H9 (cell line): ENCODE results near the gene CACNB4. TPM values are rescaled to one million over a fixed set of nuclear protein-coding genes. Genes with fewer than 3 reads are reported as not detected.

Experiments used
- DNase-seq: peaks from one replicate; pipeline ENCODE4 v3.0.0-alpha.2; 2017
- H2AFZ ChIP-seq: one replicate; pipeline ENCODE4 v1.6.1; 2013; ENCODE audit warnings: mild to moderate bottlenecking, low read length, control low read depth, moderate library complexity
- H2AK5ac ChIP-seq: 2 replicates; pipeline ENCODE4 v1.6.1; 2013; ENCODE audit warnings: low read length, control low read depth, mixed read lengths; ENCODE audit not compliant: insufficient read length
- H2BK120ac ChIP-seq: one replicate; pipeline ENCODE4 v1.6.1; 2013; ENCODE audit warnings: low read depth, mild to moderate bottlenecking, low read length, control low read depth, inconsistent platforms; ENCODE audit not compliant: poor library complexity, severe bottlenecking
- H2BK12ac ChIP-seq: 2 replicates; pipeline ENCODE4 v1.6.1; 2013; ENCODE audit warnings: low read length, control low read depth, mixed read lengths, low read depth; ENCODE audit not compliant: insufficient read length
- H2BK15ac ChIP-seq: 2 replicates; pipeline ENCODE4 v1.6.1; 2013; ENCODE audit warnings: low read depth, low read length, control low read depth
- H2BK20ac ChIP-seq: one replicate; pipeline ENCODE4 v1.6.1; 2013; ENCODE audit warnings: low read depth, mild to moderate bottlenecking, low read length, control low read depth, inconsistent platforms; ENCODE audit not compliant: poor library complexity, severe bottlenecking
- H2BK5ac ChIP-seq: 2 replicates; pipeline ENCODE4 v1.6.1; 2013; ENCODE audit warnings: low read length, control low read depth, mixed read lengths; ENCODE audit not compliant: insufficient read length
- H3K14ac ChIP-seq: 2 replicates; pipeline ENCODE4 v1.6.1; 2013; ENCODE audit warnings: low read length, control low read depth; ENCODE audit not compliant: insufficient read depth
- H3K18ac ChIP-seq: 2 replicates; pipeline ENCODE4 v1.6.1; 2013; ENCODE audit warnings: low read depth, mild to moderate bottlenecking, mixed read lengths, low read length, control low read depth; ENCODE audit not compliant: insufficient read length
- H3K23ac ChIP-seq: 2 replicates; pipeline ENCODE4 v1.6.1; 2013; ENCODE audit warnings: low read length, control low read depth, mixed read lengths, low read depth; ENCODE audit not compliant: insufficient read length
- H3K23me2 ChIP-seq: 2 replicates; pipeline ENCODE4 v1.6.1; 2013; ENCODE audit warnings: low read depth, mild to moderate bottlenecking, mixed read lengths, low read length, control low read depth; ENCODE audit not compliant: insufficient read length, poor library complexity, severe bottlenecking
- H3K27ac ChIP-seq: 2 replicates; pipeline ENCODE4 v1.5.1; 2013; ENCODE audit warnings: low read length, control low read depth, mixed read lengths, low read depth; ENCODE audit not compliant: insufficient read length
- H3K27me3 ChIP-seq: 2 replicates; pipeline ENCODE4 v1.6.1; 2013; ENCODE audit warnings: low read length, control low read depth, inconsistent platforms; ENCODE audit not compliant: insufficient read depth
- H3K4ac ChIP-seq: 2 replicates; pipeline ENCODE4 v1.6.1; 2013; ENCODE audit warnings: low read depth, mild to moderate bottlenecking, control low read depth, inconsistent platforms, low read length, moderate library complexity
- H3K4me1 ChIP-seq: 2 replicates; pipeline ENCODE4 v1.6.1; 2013; ENCODE audit warnings: low read length, control low read depth, inconsistent platforms; ENCODE audit not compliant: insufficient read depth
- H3K4me2 ChIP-seq: 2 replicates; pipeline ENCODE4 v1.6.1; 2013; ENCODE audit warnings: low read length, control low read depth, mixed read lengths; ENCODE audit not compliant: insufficient read length, insufficient read depth
- H3K56ac ChIP-seq: 2 replicates; pipeline ENCODE4 v1.6.1; 2013; ENCODE audit warnings: low read depth, mild to moderate bottlenecking, mixed read lengths, low read length, control low read depth; ENCODE audit not compliant: insufficient read length
- H3K79me1 ChIP-seq: 2 replicates; pipeline ENCODE4 v1.6.1; 2013; ENCODE audit warnings: low read depth, mild to moderate bottlenecking, moderate library complexity, low read length, control low read depth, inconsistent platforms; ENCODE audit not compliant: insufficient read depth, poor library complexity, severe bottlenecking
- H3K79me2 ChIP-seq: 2 replicates; pipeline ENCODE4 v1.6.1; 2013; ENCODE audit warnings: low read length, control low read depth, inconsistent platforms; ENCODE audit not compliant: insufficient read depth
- H3K9ac ChIP-seq: 2 replicates; pipeline ENCODE4 v1.6.1; 2013; ENCODE audit warnings: low read length, control low read depth, mixed read lengths; ENCODE audit not compliant: insufficient read length; ENCODE audit errors: extremely low read depth
- H3K9me3 ChIP-seq: one replicate; pipeline ENCODE4 v1.6.1; 2013; ENCODE audit warnings: low read depth, low read length, inconsistent platforms; ENCODE audit not compliant: control insufficient read depth
- H3T11ph ChIP-seq: one replicate; pipeline ENCODE4 v1.6.1; 2013; ENCODE audit warnings: mild to moderate bottlenecking, low read length, control low read depth, inconsistent platforms
- H4K20me1 ChIP-seq: one replicate; pipeline ENCODE4 v1.6.1; 2013; ENCODE audit not compliant: control insufficient read depth, insufficient read length, insufficient read depth
- H4K5ac ChIP-seq: 2 replicates; pipeline ENCODE4 v1.6.1; 2013; ENCODE audit warnings: low read depth, mild to moderate bottlenecking, mixed read lengths, low read length, control low read depth; ENCODE audit not compliant: insufficient read length
- H4K8ac ChIP-seq: replicated peaks from 2 replicates; pipeline ENCODE4 v1.6.1; 2013; ENCODE audit warnings: low read length, control low read depth, mixed read lengths, low read depth; ENCODE audit not compliant: insufficient read length
- H4K91ac ChIP-seq: 2 replicates; pipeline ENCODE4 v1.6.1; 2013; ENCODE audit warnings: low read depth, mild to moderate bottlenecking, moderate library complexity, mixed read lengths, low read length, control low read depth; ENCODE audit not compliant: insufficient read length
- H3K27ac Mint-ChIP-seq, 3 experiments: 2 replicates in 2 of 3; 3 replicates in 1 of 3; pipeline ENCODE4 v1.8.0; 2020 to 2021; ENCODE audit warnings: mixed read lengths in 3 of 3, mild to moderate bottlenecking in 1 of 3, moderate library complexity in 1 of 3
- H3K27me3 Mint-ChIP-seq: 2 replicates; pipeline ENCODE4 v1.8.0; 2021; ENCODE audit warnings: low read depth, mild to moderate bottlenecking, moderate library complexity, mixed read lengths
- H3K36me3 Mint-ChIP-seq, 3 experiments: 2 replicates in 2 of 3; 3 replicates in 1 of 3; pipeline ENCODE4 v1.8.0; 2020 to 2021; ENCODE audit warnings: low read depth in 3 of 3, mixed read lengths in 3 of 3; ENCODE audit not compliant: insufficient read depth in 1 of 3
- H3K4me1 Mint-ChIP-seq, 2 experiments: 2 replicates each; pipeline ENCODE4 v1.8.0; 2020; ENCODE audit warnings: mixed read lengths in 2 of 2
- H3K4me3 Mint-ChIP-seq, 2 experiments: 2 replicates in 1 of 2; 3 replicates in 1 of 2; pipeline ENCODE4 v1.8.0; 2020 to 2021; ENCODE audit warnings: mild to moderate bottlenecking in 2 of 2, mixed read lengths in 2 of 2, moderate library complexity in 1 of 2
- H3K9me3 Mint-ChIP-seq, 2 experiments: 2 replicates in 1 of 2; 3 replicates in 1 of 2; pipeline ENCODE4 v1.8.0; 2020; ENCODE audit warnings: mild to moderate bottlenecking in 2 of 2, mixed read lengths in 2 of 2, moderate library complexity in 1 of 2
- WGBS: extraction: QIAGEN DNeasy Blood & Tissue Kit; methylation state at CpG from one replicate; pipeline ENCODE4 v1.1.7; 2013; ENCODE audit warnings: missing lambda C conversion rate, low lambda C conversion rate, mixed read lengths; ENCODE audit not compliant: insufficient read length; ENCODE audit errors: extremely low coverage; 5-methylcytosine and 5-hydroxymethylcytosine counted together
- total RNA-seq: library from RNA; stranded (reverse); gene quantifications from 2 replicates; pipeline ENCODE4 v1.2.1, GENCODE V29; 2021
- TF ChIP-seq, protein P1 (sequence below): fragments of 200-600 bp; sonication (generic); conservative IDR thresholded peaks from 3 replicates; pipeline ENCODE4 v1.8.0; 2021; ENCODE audit warnings: antibody characterized with exemption, mild to moderate bottlenecking

CACNB4 gene
- total RNA-seq, 1 experiment from 2014 or later, result 1.4 TPM

DNA sequence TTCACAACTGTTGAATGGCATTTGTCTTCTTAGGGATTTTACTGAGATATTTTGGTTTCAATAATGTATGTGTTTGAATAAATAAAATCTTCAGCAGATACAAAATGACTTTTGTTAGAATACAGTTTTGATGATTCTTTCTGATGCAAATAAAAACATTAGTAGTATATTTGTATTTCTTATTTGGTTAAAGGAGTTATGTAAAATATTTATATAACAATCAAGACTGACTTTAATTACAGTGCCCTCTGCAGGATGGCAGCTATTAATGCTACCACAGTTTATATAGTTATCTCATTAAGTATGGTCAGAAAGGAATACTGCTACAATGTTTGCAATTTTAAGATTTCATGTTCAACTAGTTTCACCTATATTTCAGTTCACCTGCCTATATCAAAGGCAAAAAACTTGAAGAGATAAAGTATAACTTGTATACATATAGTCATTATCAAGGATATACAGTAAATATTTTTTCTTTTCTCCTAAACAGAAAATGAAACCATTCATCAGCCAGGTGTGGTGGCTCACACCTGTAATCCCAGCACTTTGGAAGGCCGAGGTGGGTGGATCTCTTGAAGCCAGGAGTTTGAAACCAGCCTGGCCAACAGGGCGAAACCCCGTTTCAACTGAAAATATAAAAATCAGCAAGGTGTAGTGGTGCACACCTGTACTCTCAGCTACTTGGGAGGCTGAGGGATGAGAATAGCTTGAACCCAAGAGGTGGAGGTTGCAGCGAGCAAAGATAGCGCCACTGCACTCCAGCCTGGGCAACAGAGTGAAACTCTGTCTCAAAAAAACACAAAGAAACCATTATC is 290.4 kb downstream of the CACNB4 start:
- H2BK120ac ChIP-seq, result no peak overlapping the region
- no peak overlapping the region for H2BK12ac ChIP-seq
- no peaks in the 10 kb centered on the region for H3K4me1 ChIP-seq
- Mint-ChIP-seq H3K27ac (no peak overlapping the region), H3K4me1 (no peaks in the 10 kb centered on the region), H3K27me3 (no peaks in the 10 kb centered on the region), H3K4me3 (no peak overlapping the region), H3K36me3 (peaks cover 17 to 29% (median 25%) of the 10 kb centered on the region in 3 experiments), H3K9me3 (no peaks in the 10 kb centered on the region)
- H3K14ac ChIP-seq, result no peak overlapping the region
- no peak overlapping the region for H2AFZ ChIP-seq
- H3K79me1 ChIP-seq, result no peaks in the 10 kb centered on the region
- no peaks in the 10 kb centered on the region for H3K23me2 ChIP-seq
- H3K4me2 ChIP-seq, result no peak overlapping the region
- H2BK20ac ChIP-seq, result no peak overlapping the region
- no peak overlapping the region for H3K18ac ChIP-seq
- no peaks in the 10 kb centered on the region for H3K9me3 ChIP-seq
- no peak overlapping the region for H3K23ac ChIP-seq
- H3K56ac ChIP-seq, result no peak overlapping the region
- H3K9ac ChIP-seq, result no peak overlapping the region
- H3K27ac ChIP-seq, result no peak overlapping the region
- H4K5ac ChIP-seq, result no peak overlapping the region
- no peak overlapping the region for H4K91ac ChIP-seq
- H2BK15ac ChIP-seq, result no peak overlapping the region
- no peak overlapping the region for H2BK5ac ChIP-seq
- TF ChIP-seq, protein P1, sequence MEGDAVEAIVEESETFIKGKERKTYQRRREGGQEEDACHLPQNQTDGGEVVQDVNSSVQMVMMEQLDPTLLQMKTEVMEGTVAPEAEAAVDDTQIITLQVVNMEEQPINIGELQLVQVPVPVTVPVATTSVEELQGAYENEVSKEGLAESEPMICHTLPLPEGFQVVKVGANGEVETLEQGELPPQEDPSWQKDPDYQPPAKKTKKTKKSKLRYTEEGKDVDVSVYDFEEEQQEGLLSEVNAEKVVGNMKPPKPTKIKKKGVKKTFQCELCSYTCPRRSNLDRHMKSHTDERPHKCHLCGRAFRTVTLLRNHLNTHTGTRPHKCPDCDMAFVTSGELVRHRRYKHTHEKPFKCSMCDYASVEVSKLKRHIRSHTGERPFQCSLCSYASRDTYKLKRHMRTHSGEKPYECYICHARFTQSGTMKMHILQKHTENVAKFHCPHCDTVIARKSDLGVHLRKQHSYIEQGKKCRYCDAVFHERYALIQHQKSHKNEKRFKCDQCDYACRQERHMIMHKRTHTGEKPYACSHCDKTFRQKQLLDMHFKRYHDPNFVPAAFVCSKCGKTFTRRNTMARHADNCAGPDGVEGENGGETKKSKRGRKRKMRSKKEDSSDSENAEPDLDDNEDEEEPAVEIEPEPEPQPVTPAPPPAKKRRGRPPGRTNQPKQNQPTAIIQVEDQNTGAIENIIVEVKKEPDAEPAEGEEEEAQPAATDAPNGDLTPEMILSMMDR, result peak; percentile 67
- no peak for DNase-seq
- no peak overlapping the region for H3T11ph ChIP-seq
- no peaks in the 10 kb centered on the region for H3K27me3 ChIP-seq
- no peaks in the 10 kb centered on the region for H4K20me1 ChIP-seq
- H3K4ac ChIP-seq, result no peak overlapping the region
- no peaks in the 10 kb centered on the region for H3K79me2 ChIP-seq
- no peak overlapping the region for H4K8ac ChIP-seq
- no CpG with 5 or more reads among the region's 5 CpGs for WGBS
- H2AK5ac ChIP-seq, result no peak overlapping the region
